ENCODE data around the gene SS18L1.

DNA sequence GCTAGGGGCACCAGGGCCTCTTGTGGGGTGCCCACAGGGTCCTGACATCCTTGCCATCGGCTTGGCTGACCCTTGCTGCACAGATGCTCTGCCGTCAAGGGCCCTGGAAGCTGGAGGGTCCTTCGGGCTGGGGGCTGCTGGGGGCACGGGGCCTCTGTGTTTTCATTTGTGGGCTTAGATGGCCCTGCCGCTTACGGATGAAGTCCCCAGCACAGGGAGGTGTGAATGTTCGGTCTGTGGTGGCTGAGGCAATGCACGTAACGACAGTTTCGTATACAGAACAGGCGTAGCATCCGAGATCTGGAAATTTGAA, 14.5 kb downstream of the SS18L1 start:
- no peak for TF ChIP-seq EZH2 (IDR thresholded peaks at IDR 0.05; ENCODE audit: borderline replicate concordance)
- TF ChIP-seq, protein P1, sequence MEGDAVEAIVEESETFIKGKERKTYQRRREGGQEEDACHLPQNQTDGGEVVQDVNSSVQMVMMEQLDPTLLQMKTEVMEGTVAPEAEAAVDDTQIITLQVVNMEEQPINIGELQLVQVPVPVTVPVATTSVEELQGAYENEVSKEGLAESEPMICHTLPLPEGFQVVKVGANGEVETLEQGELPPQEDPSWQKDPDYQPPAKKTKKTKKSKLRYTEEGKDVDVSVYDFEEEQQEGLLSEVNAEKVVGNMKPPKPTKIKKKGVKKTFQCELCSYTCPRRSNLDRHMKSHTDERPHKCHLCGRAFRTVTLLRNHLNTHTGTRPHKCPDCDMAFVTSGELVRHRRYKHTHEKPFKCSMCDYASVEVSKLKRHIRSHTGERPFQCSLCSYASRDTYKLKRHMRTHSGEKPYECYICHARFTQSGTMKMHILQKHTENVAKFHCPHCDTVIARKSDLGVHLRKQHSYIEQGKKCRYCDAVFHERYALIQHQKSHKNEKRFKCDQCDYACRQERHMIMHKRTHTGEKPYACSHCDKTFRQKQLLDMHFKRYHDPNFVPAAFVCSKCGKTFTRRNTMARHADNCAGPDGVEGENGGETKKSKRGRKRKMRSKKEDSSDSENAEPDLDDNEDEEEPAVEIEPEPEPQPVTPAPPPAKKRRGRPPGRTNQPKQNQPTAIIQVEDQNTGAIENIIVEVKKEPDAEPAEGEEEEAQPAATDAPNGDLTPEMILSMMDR (IDR thresholded peaks at IDR 0.05; ENCODE audit: poor library complexity) = no peak
